H1 (cell line): Measurements from ENCODE around the gene DIDO1.

Source experiments
- JUN ChIP-seq: IDR thresholded peaks from 2 replicates; pipeline ENCODE4 v1.6.1; 2011; ENCODE audit warnings: low read depth, mild to moderate bottlenecking, improper control_type of control experiment, low read length
- SUZ12 ChIP-seq: fragments of 200-600 bp; sonication (generic); IDR thresholded peaks from 2 replicates; pipeline ENCODE4 v1.6.1; 2012; ENCODE audit warnings: mild to moderate bottlenecking, inconsistent platforms, low read length, moderate library complexity, mixed read lengths

GRCh38 chr20:62962221-62962879, 36.0 kb upstream of the DIDO1 start:
- TF ChIP-seq SUZ12 = no peak
- no peak for TF ChIP-seq JUN
